ENCODE data around the gene ENTR1.
"Not testable (repeated sequence)": the region's sequence is repeated elsewhere in the genome, so short reads cannot be mapped to it uniquely, and the experiment has no call there.

The ENTR1 gene

GRCh38 chr9:136438548-136439480 lies 28.4 kb upstream of the ENTR1 start:
- peak; percentile 49 to 57 for DNase-seq (ENCODE audit: low read depth in 2 of 2)

- no peak for DNase-seq (ENCODE audit: low read depth in 2 of 2)
Measured at GRCh38 chr9:136437839-136438547, 27.6 kb upstream of the ENTR1 start.

- no peak for DNase-seq (ENCODE audit: low read depth in 2 of 2)
Measured at GRCh38 chr9:136437430-136437829, 27.0 kb upstream of the ENTR1 start.

- DNase-seq (ENCODE audit: low read depth in 2 of 2): no peak
Measured at GRCh38 chr9:136436055-136436634, 25.7 kb upstream of the ENTR1 start.

- no peak for DNase-seq (ENCODE audit: low read depth in 2 of 2)
Measured at GRCh38 chr9:136434580-136435169, 24.3 kb upstream of the ENTR1 start.

- no peak for DNase-seq (ENCODE audit: low read depth in 2 of 2)
Measured at GRCh38 chr9:136433849-136434579, 23.6 kb upstream of the ENTR1 start.

- DNase-seq (ENCODE audit: low read depth in 2 of 2): no peak
Measured at GRCh38 chr9:136433043-136433715, 22.8 kb upstream of the ENTR1 start.

- no peak for DNase-seq (ENCODE audit: low read depth in 2 of 2)
Measured at GRCh38 chr9:136432591-136432990, 22.2 kb upstream of the ENTR1 start.

- DNase-seq (ENCODE audit: low read depth in 2 of 2): no peak
Measured at GRCh38 chr9:136431782-136432350, 21.5 kb upstream of the ENTR1 start.

- no peak for DNase-seq (ENCODE audit: low read depth in 2 of 2)
Measured at GRCh38 chr9:136430588-136431234, 20.3 kb upstream of the ENTR1 start.

- no peak for DNase-seq (ENCODE audit: low read depth in 2 of 2)
Measured at GRCh38 chr9:136429683-136430491, 19.5 kb upstream of the ENTR1 start.

GRCh38 chr9:136429075-136429628 lies 18.7 kb upstream of the ENTR1 start:
- DNase-seq (ENCODE audit: low read depth in 2 of 2): no peak

GRCh38 chr9:136426787-136427186 lies 16.4 kb upstream of the ENTR1 start:
- DNase-seq (ENCODE audit: low read depth in 2 of 2): no peak

- DNase-seq (ENCODE audit: low read depth in 2 of 2): not testable (repeated sequence)
Measured at GRCh38 chr9:136425367-136425766, 15.0 kb upstream of the ENTR1 start.

GRCh38 chr9:136424750-136425362 lies 14.4 kb upstream of the ENTR1 start:
- DNase-seq (ENCODE audit: low read depth in 2 of 2): no peak

- DNase-seq (ENCODE audit: low read depth in 2 of 2): no peak
Measured at GRCh38 chr9:136423432-136424146, 13.2 kb upstream of the ENTR1 start.

- DNase-seq (ENCODE audit: low read depth in 2 of 2): no peak
Measured at GRCh38 chr9:136422876-136423275, 12.5 kb upstream of the ENTR1 start.

GRCh38 chr9:136421791-136422190 lies 11.4 kb upstream of the ENTR1 start:
- no peak for DNase-seq (ENCODE audit: low read depth in 2 of 2)

All from stimulated activated CD4-positive, alpha-beta T cell treated with anti-CD3 and anti-CD28 coated beads, Interleukin-12 subunit alpha, Interleukin-12 subunit beta, amount 100 ng/mL, for 24 hours (primary cell).